HCT116 (cell line): Measurements from ENCODE around the gene CHST4. TPM values are rescaled to one million over a fixed set of nuclear protein-coding genes. Genes with fewer than 3 reads are reported as not detected.

Experiments used
- ATAC-seq: fragments of 200-7000 bp; cut with Tn5 transposase; 2 replicates; pipeline ENCODE4 v1.9.1; 2020; ENCODE audit warnings: mild to moderate bottlenecking, moderate library complexity
- BruUV-seq: library from RNA; stranded (reverse); fragments of 400-500 nt; replicated peaks from 2 replicates; lab custom pipeline; 2021; lab: Mats Ljungman, UMichigan
- CTCF ChIA-PET: fragments of 300-600 bp; sonication (Branson Sonifier 250); formaldehyde crosslinking; loops from one replicate; lab custom pipeline; 2021; ENCODE audit warnings: antibody characterized with exemption; lab: Charles Lee
- POLR2A ChIA-PET: fragments of 300-600, 350-600 bp; sonication (Branson Sonifier 250); formaldehyde crosslinking; loops from one replicate; lab custom pipeline; 2021; ENCODE audit warnings: antibody characterized with exemption; lab: Charles Lee
- RAD21 ChIA-PET, 2 experiments: fragments of 300-600 bp; sonication (Branson Sonifier 250); formaldehyde crosslinking; loops; one replicate each; lab custom pipeline; 2023; ENCODE audit warnings: low total read pairs in 2 of 2; ENCODE audit not compliant: uncharacterized antibody in 2 of 2, unreplicated experiment in 2 of 2, low non-redundant PET in 1 of 2; lab: Charles Lee
- DNase-seq: peaks from one replicate; pipeline ENCODE4 v3.0.0-alpha.2; 2010; ENCODE audit warnings: low read depth, low spot score
- H2AFZ ChIP-seq: fragments of 200-600 bp; shearing (Covaris generic), sonication (generic); 2 replicates; pipeline ENCODE4 v1.6.1; 2017; ENCODE audit warnings: low read depth, mixed run types, mixed read lengths, antibody characterized with exemption, low read length; ENCODE audit not compliant: poor library complexity, severe bottlenecking
- H3K27ac ChIP-seq: 2 replicates; pipeline ENCODE4 v1.5.1; 2012; ENCODE audit warnings: low read depth, low read length
- H3K27me3 ChIP-seq: fragments of 200-600 bp; sonication (generic); 2 replicates; pipeline ENCODE4 v1.6.1; 2016; ENCODE audit warnings: mixed run types, low read length, mixed read lengths; ENCODE audit not compliant: insufficient read depth
- H3K36me3 ChIP-seq, 2 experiments: fragments of 200-500 bp in 1 of 2; fragments of 200-600 bp in 1 of 2; sonication (Bioruptor generic) in 1 of 2; sonication (generic) in 1 of 2; 2 replicates each; pipeline versions ENCODE4 v1.5.1 to v1.6.1; 2014 to 2016; ENCODE audit warnings: low read length in 2 of 2, inconsistent platforms in 1 of 2, mixed read lengths in 1 of 2, mixed run types in 1 of 2; ENCODE audit not compliant: insufficient read depth in 2 of 2, control insufficient read depth in 1 of 2
- H3K4me1 ChIP-seq, 2 experiments: fragments of 200-600 bp in 1 of 2; sonication (generic) in 1 of 2; 2 replicates each; pipeline versions ENCODE4 v1.5.1 to v1.6.1; 2012 to 2017; ENCODE audit warnings: low read length in 2 of 2, inconsistent platforms in 1 of 2, mild to moderate bottlenecking in 1 of 2, mixed read lengths in 1 of 2, mixed run types in 1 of 2, moderate library complexity in 1 of 2; ENCODE audit not compliant: insufficient read depth in 2 of 2, control insufficient read depth in 1 of 2
- H3K4me2 ChIP-seq: fragments of 200-600 bp; sonication (generic); 2 replicates; pipeline ENCODE4 v1.6.1; 2017; ENCODE audit warnings: mixed run types, low read length, mixed read lengths
- H3K4me3 ChIP-seq, 2 experiments: fragments of 200-600 bp in 1 of 2; sonication (generic) in 1 of 2; replicated peaks in 1 of 2; 2 replicates each; pipeline ENCODE4 v1.5.1; 2011 to 2016; ENCODE audit warnings: low read length in 2 of 2, control low read depth in 1 of 2, low read depth in 1 of 2, mild to moderate bottlenecking in 1 of 2, mixed read lengths in 1 of 2, mixed run types in 1 of 2
- H3K79me2 ChIP-seq: fragments of 200-600 bp; sonication (generic); 2 replicates; pipeline ENCODE4 v1.6.1; 2017; ENCODE audit warnings: mild to moderate bottlenecking, mixed run types, low read length, moderate library complexity, mixed read lengths; ENCODE audit not compliant: insufficient read depth
- H3K9ac ChIP-seq: fragments of 200-600 bp; sonication (generic); 2 replicates; pipeline ENCODE4 v1.6.1; 2016; ENCODE audit warnings: low read length, mixed read lengths
- H3K9me2 ChIP-seq: fragments of 200-600 bp; sonication (generic), shearing (Covaris generic); 2 replicates; pipeline ENCODE4 v1.6.1; 2017; ENCODE audit warnings: mixed run types, mild to moderate bottlenecking, moderate library complexity; ENCODE audit not compliant: insufficient read depth
- H3K9me3 ChIP-seq, 2 experiments: fragments of 200-500 bp in 1 of 2; fragments of 200-600 bp in 1 of 2; sonication (Bioruptor generic) in 1 of 2; sonication (generic) in 1 of 2; 2 replicates each; pipeline ENCODE4 v1.6.1; 2014 to 2017; ENCODE audit warnings: low read length in 2 of 2, mixed read lengths in 2 of 2, inconsistent platforms in 1 of 2, low read depth in 1 of 2, mild to moderate bottlenecking in 1 of 2, mixed run types in 1 of 2, moderate library complexity in 1 of 2; ENCODE audit not compliant: control insufficient read depth in 1 of 2, insufficient read depth in 1 of 2
- H4K20me1 ChIP-seq: fragments of 200-600 bp; sonication (generic), shearing (Covaris generic); 2 replicates; pipeline ENCODE4 v1.6.1; 2017; ENCODE audit warnings: mixed run types, mild to moderate bottlenecking, moderate library complexity; ENCODE audit not compliant: insufficient read depth
- EZH2phosphoT487 ChIP-seq: fragments of 200-600 bp; IDR thresholded peaks from 2 replicates; pipeline ENCODE4 v1.6.1; 2018; ENCODE audit warnings: antibody characterized with exemption, borderline replicate concordance
- SP1 ChIP-seq: IDR thresholded peaks from 2 replicates; pipeline ENCODE4 v1.6.1; 2012; ENCODE audit warnings: low read depth
- SRF ChIP-seq: IDR thresholded peaks from 2 replicates; pipeline ENCODE4 v1.6.1; 2012; ENCODE audit warnings: low read depth
- intact Hi-C: fragments of 100-400 bp; cut with micrococcal nuclease; formaldehyde crosslinking; loops from 2 replicates; pipeline ENCODE4 v1.10.0; 2022
- total RNA-seq: library from RNA; stranded (reverse); gene quantifications from one replicate; pipeline ENCODE4 v1.2.1, GENCODE V29; 2021; ENCODE audit not compliant: unreplicated experiment
- TF ChIP-seq, protein P1 (sequence below): IDR thresholded peaks from 2 replicates; pipeline ENCODE4 v1.6.1; 2011; ENCODE audit warnings: mild to moderate bottlenecking, low read length, moderate library complexity; ENCODE audit not compliant: insufficient replicate concordance; ENCODE audit errors: extremely low read depth

Gene CHST4
- total RNA-seq, 1 experiment from 2014 or later, result 0.59 TPM

DNA sequence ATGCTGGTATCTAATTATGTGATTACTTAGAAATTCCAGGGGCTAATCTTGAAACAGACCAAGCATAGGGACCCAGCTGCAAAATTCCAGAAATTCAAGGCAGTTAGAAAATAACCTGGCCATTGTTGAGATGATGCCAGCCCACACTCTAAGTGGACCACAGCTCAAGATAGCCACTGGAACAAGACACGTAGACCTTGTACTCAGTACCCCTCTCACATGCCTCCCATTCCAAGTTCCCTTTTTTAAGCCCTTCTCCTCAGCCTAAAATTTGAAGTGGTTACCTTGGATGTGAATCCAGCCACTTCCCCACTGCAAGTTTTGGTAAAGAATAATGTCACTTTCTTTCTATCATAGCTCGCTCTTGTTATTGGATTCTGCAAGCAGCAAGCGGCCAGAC is 33.0 kb upstream of the CHST4 start:
- H3K9ac ChIP-seq, result no peak overlapping the region
- 0 out of 2 replicates have a peak, but pooled peaks cover 3% of the 10 kb centered on the region for H4K20me1 ChIP-seq
- H2AFZ ChIP-seq, result no peak overlapping the region
- no peaks in the 10 kb centered on the region for H3K9me2 ChIP-seq
- no peaks in the 10 kb centered on the region for H3K27me3 ChIP-seq
- H3K4me2 ChIP-seq, result no peak overlapping the region
- no peaks in the 10 kb centered on the region for H3K4me1 ChIP-seq
- ChIA-PET CTCF (interaction anchor here (1.6 kb wide), 1 partner anchor 80 kb away, joined by 6 read pairs; no protein-coding TSS in a partner anchor), POLR2A (interaction anchor here (1.2 kb wide), 1 partner anchor 9 kb away, joined by 3 read pairs; no protein-coding TSS in a partner anchor), RAD21 (no interaction called here)
- no peaks in the 10 kb centered on the region for H3K9me3 ChIP-seq
- no peak overlapping the region for H3K27ac ChIP-seq
- H3K79me2 ChIP-seq, result no peaks in the 10 kb centered on the region
- H3K4me3 ChIP-seq, result no peak overlapping the region
- ATAC-seq (no peak), DNase-seq (no peak)
- H3K36me3 ChIP-seq, result no peaks in the 10 kb centered on the region
- no TSS peak for BruUV-seq
- intact Hi-C loops, result loop anchor here (5.0 kb wide), 1 partner anchor 41 kb away; no protein-coding TSS in a partner anchor
- no peak for TF ChIP-seq SP1
- TF ChIP-seq, protein P1, sequence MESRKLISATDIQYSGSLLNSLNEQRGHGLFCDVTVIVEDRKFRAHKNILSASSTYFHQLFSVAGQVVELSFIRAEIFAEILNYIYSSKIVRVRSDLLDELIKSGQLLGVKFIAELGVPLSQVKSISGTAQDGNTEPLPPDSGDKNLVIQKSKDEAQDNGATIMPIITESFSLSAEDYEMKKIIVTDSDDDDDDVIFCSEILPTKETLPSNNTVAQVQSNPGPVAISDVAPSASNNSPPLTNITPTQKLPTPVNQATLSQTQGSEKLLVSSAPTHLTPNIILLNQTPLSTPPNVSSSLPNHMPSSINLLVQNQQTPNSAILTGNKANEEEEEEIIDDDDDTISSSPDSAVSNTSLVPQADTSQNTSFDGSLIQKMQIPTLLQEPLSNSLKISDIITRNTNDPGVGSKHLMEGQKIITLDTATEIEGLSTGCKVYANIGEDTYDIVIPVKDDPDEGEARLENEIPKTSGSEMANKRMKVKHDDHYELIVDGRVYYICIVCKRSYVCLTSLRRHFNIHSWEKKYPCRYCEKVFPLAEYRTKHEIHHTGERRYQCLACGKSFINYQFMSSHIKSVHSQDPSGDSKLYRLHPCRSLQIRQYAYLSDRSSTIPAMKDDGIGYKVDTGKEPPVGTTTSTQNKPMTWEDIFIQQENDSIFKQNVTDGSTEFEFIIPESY, result no peak
- TF ChIP-seq EZH2phosphoT487, result no peak

DNA sequence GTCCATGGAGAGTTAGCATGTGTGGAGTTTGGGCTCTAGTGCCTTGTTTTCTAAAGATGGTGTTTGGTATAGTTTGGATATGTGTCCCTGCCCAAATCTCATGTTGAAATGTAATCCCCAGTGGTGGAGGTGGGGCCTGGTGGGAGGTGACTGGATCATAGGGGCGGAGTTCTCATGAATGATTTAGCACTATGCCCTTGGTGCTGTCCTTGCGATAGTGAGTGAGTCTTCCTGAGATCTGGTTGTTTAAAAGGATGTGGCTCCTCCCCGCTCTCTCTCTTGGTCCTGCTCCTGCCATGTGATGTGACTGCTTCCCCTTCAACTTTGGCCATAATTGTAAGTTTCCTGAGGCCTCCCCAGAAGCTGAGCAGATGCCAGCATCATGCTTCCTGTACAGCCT is 28.2 kb upstream of the CHST4 start:
- Histone ChIP-seq H3K79me2 (no peaks in the 10 kb centered on the region), H3K27ac (no peak overlapping the region), H3K9me2 (no peaks in the 10 kb centered on the region), H3K4me3 (no peak overlapping the region), H3K36me3 (no peaks in the 10 kb centered on the region), H3K27me3 (no peaks in the 10 kb centered on the region), H3K9ac (no peak overlapping the region), H4K20me1 (0 out of 2 replicates have a peak, but pooled peaks cover 3% of the 10 kb centered on the region), H3K4me2 (no peak overlapping the region), H3K4me1 (no peaks in the 10 kb centered on the region), H2AFZ (no peak overlapping the region), H3K9me3 (no peaks in the 10 kb centered on the region)
- BruUV-seq, result no TSS peak
- CTCF ChIA-PET, result interaction anchor here (1.5 to 5.7 kb wide), 5 partner anchors 36 to 186 kb away, joined by 3 to 74 read pairs (median 7); partner anchors contain the start of gene ZNF23
- no peak for TF ChIP-seq SRF
- RAD21 ChIA-PET, result interaction anchor here in 1 of 2 experiments (0.7 kb wide), 1 partner anchor 30 kb away, joined by 3 read pairs; no protein-coding TSS in a partner anchor
- POLR2A ChIA-PET, result no interaction called here
- no peak for DNase-seq
- ATAC-seq, result no peak
- intact Hi-C loops, result loop anchor here (5.0 kb wide), 1 partner anchor 141 kb away; the partner anchor contains the start of gene CALB2
